Sigmoid colon (tissue), 7 donors: ENCODE measurements around the gene KCNQ2. TPM values are rescaled to one million over a fixed set of nuclear protein-coding genes. Genes with fewer than 3 reads are reported as not detected.

Source experiments
- DNase-seq: peaks from one replicate; pipeline ENCODE4 v3.0.0-alpha.2; 2019
- H3K27ac ChIP-seq, 4 donors: fragments of 200-600 bp; sonication (generic); one replicate each; pipeline ENCODE4 v1.5.1; 2016 to 2019; ENCODE audit warnings: mild to moderate bottlenecking in 1 of 4
- H3K27me3 ChIP-seq, 3 donors: fragments of 200-600 bp; sonication (generic); one replicate each; pipeline ENCODE4 v1.5.1; 2019; ENCODE audit warnings: mild to moderate bottlenecking in 1 of 3
- H3K36me3 ChIP-seq, 4 donors: fragments of 200-600 bp; sonication (generic); one replicate each; pipeline ENCODE4 v1.5.1; 2016 to 2019
- H3K4me1 ChIP-seq, 4 donors: fragments of 200-600 bp; sonication (generic); one replicate each; pipeline ENCODE4 v1.5.1; 2017 to 2019
- H3K4me3 ChIP-seq, 4 donors: fragments of 200-600 bp; sonication (generic); one replicate each; pipeline ENCODE4 v1.5.1; 2017 to 2019; ENCODE audit warnings: mild to moderate bottlenecking in 2 of 4, moderate library complexity in 1 of 4
- H3K9me3 ChIP-seq, 4 donors: fragments of 200-600 bp in 3 of 4; sonication (generic) in 3 of 4; one replicate each; pipeline versions ENCODE4 v1.5.1 to v1.6.1; 2013 to 2019
- CTCF ChIP-seq, 4 experiments: fragments of 450-650 bp in 3 of 4; fragments of 200-600 bp in 1 of 4; IDR thresholded peaks; one replicate each; pipeline ENCODE4 v1.5.1; 2016 to 2019; ENCODE audit warnings: antibody characterized with exemption in 4 of 4, mild to moderate bottlenecking in 3 of 4, moderate library complexity in 2 of 4
- EP300 ChIP-seq, 4 donors: sonication (generic); formaldehyde crosslinking; IDR thresholded peaks; one replicate each; pipeline ENCODE4 v1.6.1; 2017; ENCODE audit warnings: antibody characterized with exemption in 4 of 4
- POLR2A ChIP-seq, 2 donors: fragments of 450-650 bp; IDR thresholded peaks; one replicate each; pipeline ENCODE4 v1.6.1; 2016; ENCODE audit warnings: antibody characterized with exemption in 2 of 2, mild to moderate bottlenecking in 2 of 2, moderate library complexity in 2 of 2
- POLR2AphosphoS5 ChIP-seq, 4 donors: sonication (generic); formaldehyde crosslinking; IDR thresholded peaks; one replicate each; pipeline ENCODE4 v1.6.1; 2017; ENCODE audit warnings: antibody characterized with exemption in 4 of 4
- WGBS, 2 donors: extraction: QIAGEN DNeasy Blood & Tissue Kit; methylation state at CpG; one replicate each; pipeline ENCODE4 v1.1.7; 2013; 5-methylcytosine and 5-hydroxymethylcytosine counted together
- intact Hi-C: fragments of 100-400 bp; cut with DNase I; formaldehyde crosslinking; loops from one replicate; pipeline ENCODE4 v1.15.1; 2023
- polyA plus RNA-seq, 3 donors: library from polyadenylated mRNA; stranded (reverse); fragments of 200-250 nt; gene quantifications; one replicate each; pipeline ENCODE4 v1.2.3, GENCODE V29; 2013
- total RNA-seq, 4 donors: library from RNA; depleted of rRNA; stranded (reverse); fragments of >200 nt; gene quantifications; one replicate each; pipeline ENCODE4 v1.1.0, GENCODE V29; 2016
- donor health status: healthy with polysubstance abuse.
- donor health status: Bipolar disorder and iron deficiency.
- donor health status: healthy.

KCNQ2 gene
- total RNA-seq: 1 to 10 TPM in 2 of 4 donors, under 1 TPM in 1, not detected in 1; 0.95 to 4.2 (median 1.4) TPM
- under 1 TPM in 1 of 3 donors, not detected in 2; 0.83 TPM for polyA plus RNA-seq

GRCh38 chr20:63471981-63472831 lies at the start of gene KCNQ2:
Gene KCNQ2 (minus strand): TSS chr20:63472655. CDS start chr20:63472463, 192 bp downstream.
- H3K4me3 ChIP-seq: peak within 1 kb of the TSS in 1 of 4 donors; percentile 15
- TF ChIP-seq EP300 (IDR thresholded peaks at IDR 0.05): no peak
- TF ChIP-seq POLR2AphosphoS5 (IDR thresholded peaks at IDR 0.05): no peak
- TF ChIP-seq POLR2A (IDR thresholded peaks at IDR 0.05): no peak
- no peak for TF ChIP-seq CTCF (IDR thresholded peaks at IDR 0.05)
- H3K4me1 ChIP-seq: peaks cover 0 to 13% (median 12%) of the 10 kb centered on the region in 4 donors
- H3K9me3 ChIP-seq: no peaks in the 10 kb centered on the region
- H3K27ac ChIP-seq: no peak within 1 kb of the TSS
- peaks cover 30 to 94% (median 68%) of the 10 kb centered on the region in 3 donors for H3K27me3 ChIP-seq
- intact Hi-C loops: no loop called here
- no peak for DNase-seq
- WGBS, 2 donors: 1 to 2% methylated on average over 110 to 111 of the region's 111 CpGs
- no peaks in the 10 kb centered on the region for H3K36me3 ChIP-seq

GRCh38 chr20:63521602-63522001 lies 49.1 kb upstream of the KCNQ2 start:
- intact Hi-C loops: loop anchor here (5.0 kb wide), 2 partner anchors 136 to 451 kb away; partner anchors contain the start of gene RTEL1
- Histone ChIP-seq H3K27ac (peak overlapping the region; percentile 89 to 98 (median 94)), H3K36me3 (peaks cover 0 to 3% (median 0%) of the 10 kb centered on the region in 4 donors), H3K4me1 (peaks cover 0 to 36% (median 28%) of the 10 kb centered on the region in 4 donors), H3K4me3 (peak overlapping the region; percentile 69 to 97 (median 94)), H3K9me3 (no peaks in the 10 kb centered on the region), H3K27me3 (no peaks in the 10 kb centered on the region)
- WGBS, 2 donors: 10 to 43% methylated on average over 23 of the region's 23 CpGs
- TF ChIP-seq CTCF (IDR thresholded peaks at IDR 0.05) (no peak), POLR2AphosphoS5 (IDR thresholded peaks at IDR 0.05) (no peak), EP300 (IDR thresholded peaks at IDR 0.05) (no peak), POLR2A (IDR thresholded peaks at IDR 0.05) (no peak)
- no peak for DNase-seq

GRCh38 chr20:63520934-63521601 lies 48.6 kb upstream of the KCNQ2 start:
- no peaks in the 10 kb centered on the region for H3K9me3 ChIP-seq
- H3K4me1 ChIP-seq: peaks cover 0 to 36% (median 28%) of the 10 kb centered on the region in 4 donors
- WGBS, 2 donors: 0 to 1% methylated on average over 68 of the region's 68 CpGs
- TF ChIP-seq CTCF (IDR thresholded peaks at IDR 0.05) (no peak), EP300 (IDR thresholded peaks at IDR 0.05) (no peak)
- H3K27ac ChIP-seq: peak overlapping the region; percentile 89 to 98 (median 94)
- no peaks in the 10 kb centered on the region for H3K27me3 ChIP-seq
- intact Hi-C loops: loop anchor here (5.0 kb wide), 2 partner anchors 136 to 451 kb away; partner anchors contain the start of gene RTEL1
- peak overlapping the region; percentile 69 to 97 (median 94) for H3K4me3 ChIP-seq
- DNase-seq: peak; percentile 83
- peaks cover 0 to 3% (median 0%) of the 10 kb centered on the region in 4 donors for H3K36me3 ChIP-seq

- WGBS, 2 donors: 0 to 1% methylated on average over 64 of the region's 64 CpGs
- H3K27ac ChIP-seq: peak within 1 kb of the TSS; percentile 89 to 98 (median 94)
- no peaks in the 10 kb centered on the region for H3K27me3 ChIP-seq
- intact Hi-C loops: loop anchor here (5.0 kb wide), 2 partner anchors 137 to 452 kb away; partner anchors contain the start of gene RTEL1
- TF ChIP-seq EP300 (IDR thresholded peaks at IDR 0.05) (no peak), POLR2AphosphoS5 (IDR thresholded peaks at IDR 0.05) (peak; percentile 96 to 99 (median 97)), POLR2A (IDR thresholded peaks at IDR 0.05) (peak in 1 of 2 donors; percentile 58), CTCF (IDR thresholded peaks at IDR 0.05) (no peak)
- peaks cover 0 to 3% (median 0%) of the 10 kb centered on the region in 4 donors for H3K36me3 ChIP-seq
- peak; percentile 91 for DNase-seq
- peaks cover 0 to 36% (median 28%) of the 10 kb centered on the region in 4 donors for H3K4me1 ChIP-seq
- no peaks in the 10 kb centered on the region for H3K9me3 ChIP-seq
- peak within 1 kb of the TSS; percentile 69 to 97 (median 94) for H3K4me3 ChIP-seq
These were observed 48.1 kb upstream of the KCNQ2 start, which contains the start of gene PPDPF for GRCh38 chr20:63520504-63520933. Gene PPDPF (plus strand): TSS chr20:63520765. CDS start chr20:63521309, 544 bp downstream.
